IMR-90 (cell line): ENCODE measurements around the gene FAS. TPM values are rescaled to one million over a fixed set of nuclear protein-coding genes. Genes with fewer than 3 reads are reported as not detected.
A peak's percentile ranks its signal among the peaks of the same experiment; 100 is the strongest.

Source experiments
- ATAC-seq: fragments of 200-7000 bp; cut with Tn5 transposase; 2 replicates; pipeline ENCODE4 v1.9.1; 2020; ENCODE audit warnings: low read depth, mild to moderate bottlenecking, moderate library complexity
- BruUV-seq: library from RNA; stranded (reverse); fragments of 400-500 nt; replicated peaks from 2 replicates; lab custom pipeline; 2021; lab: Mats Ljungman, UMichigan
- CTCF ChIA-PET: fragments of 300-600 bp; formaldehyde crosslinking; extraction: SDS; loops from one replicate; lab custom pipeline; 2021; ENCODE audit warnings: antibody characterized with exemption; lab: Yijun Ruan, JAX
- POLR2A ChIA-PET: fragments of 300-600 bp; sonication (Branson Sonifier 250); formaldehyde crosslinking; loops from one replicate; lab custom pipeline; 2022; ENCODE audit warnings: antibody characterized with exemption; ENCODE audit not compliant: unreplicated experiment; lab: Charles Lee
- DNase-seq: peaks from one replicate; pipeline ENCODE4 v3.0.0; 2013
- H2AFZ ChIP-seq: replicated peaks from 2 replicates; pipeline ENCODE3; 2013; ENCODE audit warnings: low read length, mild to moderate bottlenecking; ENCODE audit not compliant: poor library complexity
- H2AK5ac ChIP-seq: 2 replicates; pipeline ENCODE4 v1.6.1; 2013; ENCODE audit warnings: low read depth, low read length, inconsistent platforms
- H2AK9ac ChIP-seq: replicated peaks from 2 replicates; pipeline ENCODE3; 2013; ENCODE audit warnings: mild to moderate bottlenecking, low read depth, low read length, moderate library complexity; ENCODE audit not compliant: poor library complexity
- H2BK120ac ChIP-seq: 2 replicates; pipeline ENCODE4 v1.6.1; 2013; ENCODE audit warnings: low read depth, low read length, inconsistent platforms
- H2BK15ac ChIP-seq: 3 replicates; pipeline ENCODE4 v1.6.1; 2013; ENCODE audit warnings: low read depth, low read length, inconsistent platforms
- H2BK20ac ChIP-seq: 2 replicates; pipeline ENCODE4 v1.6.1; 2013; ENCODE audit warnings: low read depth, mild to moderate bottlenecking, inconsistent platforms, low read length, moderate library complexity
- H2BK5ac ChIP-seq: 2 replicates; pipeline ENCODE4 v1.6.1; 2013; ENCODE audit warnings: mild to moderate bottlenecking, low read depth, low read length, inconsistent platforms; ENCODE audit not compliant: poor library complexity, severe bottlenecking
- H3K14ac ChIP-seq: replicated peaks from 2 replicates; pipeline ENCODE4 v1.6.1; 2013; ENCODE audit warnings: low read depth, low read length, inconsistent platforms
- H3K18ac ChIP-seq: 2 replicates; pipeline ENCODE4 v1.6.1; 2013; ENCODE audit warnings: low read depth, low read length, control low read depth
- H3K23ac ChIP-seq: 2 replicates; pipeline ENCODE4 v1.6.1; 2013; ENCODE audit warnings: low read depth, low read length, inconsistent platforms
- H3K27ac ChIP-seq: 2 replicates; pipeline ENCODE4 v1.5.1; 2013; ENCODE audit warnings: mild to moderate bottlenecking, control low read depth, low read length; ENCODE audit not compliant: insufficient read depth
- H3K27me3 ChIP-seq: 2 replicates; pipeline ENCODE4 v1.6.1; 2013; ENCODE audit warnings: low read length; ENCODE audit not compliant: control insufficient read depth, insufficient read depth
- H3K36me3 ChIP-seq: 2 replicates; pipeline ENCODE4 v1.6.1; 2013; ENCODE audit warnings: low read length, mixed read lengths; ENCODE audit not compliant: control insufficient read depth, insufficient read depth
- H3K4ac ChIP-seq: 2 replicates; pipeline ENCODE4 v1.6.1; 2013; ENCODE audit warnings: low read depth, low read length, inconsistent platforms
- H3K4me1 ChIP-seq: 2 replicates; pipeline ENCODE4 v1.6.1; 2013; ENCODE audit warnings: low read length, mixed read lengths; ENCODE audit not compliant: control insufficient read depth, insufficient read depth
- H3K4me2 ChIP-seq: 2 replicates; pipeline ENCODE4 v1.6.1; 2013; ENCODE audit warnings: low read depth, mild to moderate bottlenecking, control low read depth, low read length, moderate library complexity
- H3K4me3 ChIP-seq: 2 replicates; pipeline ENCODE4 v1.5.1; 2013; ENCODE audit warnings: low read depth, mild to moderate bottlenecking, control low read depth, low read length, moderate library complexity; ENCODE audit not compliant: insufficient read depth
- H3K56ac ChIP-seq: 2 replicates; pipeline ENCODE4 v1.6.1; 2013; ENCODE audit warnings: low read length, inconsistent platforms; ENCODE audit not compliant: insufficient read depth; ENCODE audit errors: extremely low read depth
- H3K79me1 ChIP-seq, 2 experiments: 2 replicates each; pipeline ENCODE4 v1.6.1; 2013; ENCODE audit warnings: low read length in 2 of 2, inconsistent platforms in 1 of 2, low read depth in 1 of 2
- H3K9ac ChIP-seq: 2 replicates; pipeline ENCODE4 v1.6.1; 2013; ENCODE audit warnings: low read depth, low read length, control low read depth
- H3K9me1 ChIP-seq: 2 replicates; pipeline ENCODE4 v1.6.1; 2013; ENCODE audit warnings: low read length, inconsistent platforms; ENCODE audit not compliant: insufficient read depth
- H3K9me3 ChIP-seq: 2 replicates; pipeline ENCODE4 v1.6.1; 2013; ENCODE audit warnings: low read length; ENCODE audit not compliant: control insufficient read depth, insufficient read depth
- H4K20me1 ChIP-seq: 2 replicates; pipeline ENCODE4 v1.6.1; 2013; ENCODE audit warnings: low read length, inconsistent platforms; ENCODE audit not compliant: insufficient read depth
- H4K5ac ChIP-seq: 2 replicates; pipeline ENCODE4 v1.6.1; 2013; ENCODE audit warnings: mild to moderate bottlenecking, low read depth, low read length, control low read depth
- H4K8ac ChIP-seq, 2 experiments: 2 replicates each; pipeline ENCODE4 v1.6.1; 2013; ENCODE audit warnings: low read depth in 2 of 2, low read length in 2 of 2, control low read depth in 1 of 2, inconsistent platforms in 1 of 2
- H4K91ac ChIP-seq: 2 replicates; pipeline ENCODE4 v1.6.1; 2013; ENCODE audit warnings: low read depth, low read length, inconsistent platforms; ENCODE audit not compliant: insufficient read depth
- CEBPB ChIP-seq: IDR thresholded peaks from 2 replicates; pipeline ENCODE4 v1.6.1; 2012; ENCODE audit warnings: low read depth, low read length, improper control_type of control experiment
- CTCF ChIP-seq: conservative IDR thresholded peaks from 2 replicates; pipeline ENCODE4 v1.5.1; 2012; ENCODE audit warnings: mild to moderate bottlenecking, low read depth, low read length, improper control_type of control experiment
- WGBS, 2 experiments: methylation state at CpG; one replicate each; pipeline versions ENCODE4 v1.1.5 to v1.1.7; 2013; ENCODE audit warnings: missing lambda C conversion rate in 2 of 2; ENCODE audit not compliant: insufficient read length in 1 of 2; ENCODE audit errors: extremely low coverage in 2 of 2; 5-methylcytosine and 5-hydroxymethylcytosine counted together
- dilution Hi-C: fragments of 300-500 bp; cut with HindIII; formaldehyde crosslinking; loops from one replicate; pipeline ENCODE4 v1.14.3; 2018; ENCODE audit warnings: low sequenced_read_pairs; ENCODE audit not compliant: unreplicated experiment
- in situ Hi-C: fragments of 300-500 bp; cut with MboI; formaldehyde crosslinking; loops from 3 replicates; pipeline ENCODE4 v1.14.3; 2019; ENCODE audit warnings: low sequenced_read_pairs, inconsistent platforms, mixed read lengths
- intact Hi-C: fragments of 100-400 bp; cut with micrococcal nuclease; formaldehyde crosslinking; loops from 2 replicates; pipeline ENCODE4 v1.10.0; 2022
- polyA plus RNA-seq, 3 experiments: library from polyadenylated mRNA; depleted of rRNA; stranded (reverse); fragments of >200 nt; gene quantifications; 2 replicates each; pipeline ENCODE4 v1.2.3, GENCODE V29; 2012; ENCODE audit warnings: low replicate concordance in 1 of 3
- total RNA-seq: library from RNA; depleted of rRNA; stranded (reverse); fragments of >200 nt; gene quantifications from 2 replicates; pipeline ENCODE4 v1.2.3, GENCODE V29; 2012

Gene FAS
- total and polyA plus RNA-seq, 2 of the 4 experiments (the other 2 are of a cell fraction), result 34.3 to 53.8 TPM

GRCh38 chr10:88946965-88947590 is 43.5 kb upstream of the FAS start:
- Histone ChIP-seq H2BK15ac (no peak overlapping the region), H4K91ac (no peak overlapping the region), H3K4me1 (peaks cover 9% of the 10 kb centered on the region), H3K4me3 (no peak overlapping the region), H3K27ac (peak overlapping the region; percentile 10; the same call in 1 of the 2 replicates), H2BK5ac (no peak overlapping the region), H3K23ac (no peak overlapping the region; the same call in 1 of the 2 replicates), H3K9me3 (no peaks in the 10 kb centered on the region), H3K18ac (no peak overlapping the region), H3K9ac (no peak overlapping the region), H2BK20ac (no peak overlapping the region), H2BK120ac (no peak overlapping the region), H4K8ac (0 out of 4 replicates have a peak overlapping the region, but pooled peaks of 1 of the 2 experiments have one; percentile 13), H2AK9ac (no peak overlapping the region), H3K27me3 (no peaks in the 10 kb centered on the region), H2AK5ac (no peak overlapping the region; the same call in 1 of the 2 replicates), H3K36me3 (peaks cover 31% of the 10 kb centered on the region), H3K56ac (no peak overlapping the region), H3K14ac (no peak overlapping the region; the same call in 1 of the 2 replicates), H3K4me2 (no peak overlapping the region), H4K5ac (peak overlapping the region; percentile 15; the same call in 1 of the 2 replicates), H2AFZ (no peak overlapping the region), H3K79me1 (peaks cover 14 to 42% of the 10 kb centered on the region in 2 experiments; a peak in 3 of 4 replicates), H3K9me1 (peaks cover 10% of the 10 kb centered on the region), H3K4ac (peak overlapping the region; percentile 14; the same call in 1 of the 2 replicates), H4K20me1 (peaks cover 51% of the 10 kb centered on the region)
- POLR2A ChIA-PET, result no interaction called here
- in situ Hi-C loops (no loop called here), intact Hi-C loops (no loop called here), dilution Hi-C loops (no loop called here)
- DNase-seq (no peak), ATAC-seq (no peak)
- no TSS peak for BruUV-seq
- TF ChIP-seq CTCF, result no peak
- TF ChIP-seq CEBPB, result 0 out of 2 replicates have a peak, but pooled peaks have one; percentile 3
- no CpG with 5 or more reads among the region's 6 CpGs for WGBS, 2 experiments
- CTCF ChIA-PET, result interaction anchor here (1.9 kb wide), 1 partner anchor 14 kb away, joined by 6 read pairs; no protein-coding TSS in a partner anchor
